HG03469 (cell line): Measurements from ENCODE around the gene MMS22L.

ENCODE experiments used
- ATAC-seq: cut with Tn5 transposase; IDR thresholded peaks from one replicate; pipeline ENCODE4 v1.9.1; 2021; ENCODE audit warnings: mild to moderate bottlenecking, moderate library complexity, moderate number of reproducible peaks; ENCODE audit not compliant: unreplicated experiment

Gene MMS22L

GRCh38 chr6:97150932-97151331 lies 132.1 kb downstream of the MMS22L start:
- no peak for ATAC-seq

DNA sequence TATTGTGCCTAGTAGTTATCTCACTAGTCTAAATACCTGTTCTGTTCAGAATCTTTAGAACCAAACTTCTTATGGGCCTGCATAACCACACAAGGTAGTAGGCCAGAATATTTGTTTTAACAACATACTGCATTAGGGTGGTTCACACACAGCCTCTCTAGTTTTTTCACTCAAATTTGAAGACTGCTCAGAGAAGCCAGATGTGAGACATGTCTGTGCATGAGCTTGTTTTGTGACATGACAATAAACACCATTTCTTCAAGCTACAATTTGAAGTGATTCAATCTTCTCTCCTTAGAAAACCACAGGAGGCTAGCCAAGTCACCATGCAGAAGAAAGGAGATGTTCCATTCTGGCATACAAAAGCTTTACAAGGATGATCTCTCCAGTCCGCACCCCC lies 135.6 kb downstream of the MMS22L start:
- ATAC-seq: no peak

DNA sequence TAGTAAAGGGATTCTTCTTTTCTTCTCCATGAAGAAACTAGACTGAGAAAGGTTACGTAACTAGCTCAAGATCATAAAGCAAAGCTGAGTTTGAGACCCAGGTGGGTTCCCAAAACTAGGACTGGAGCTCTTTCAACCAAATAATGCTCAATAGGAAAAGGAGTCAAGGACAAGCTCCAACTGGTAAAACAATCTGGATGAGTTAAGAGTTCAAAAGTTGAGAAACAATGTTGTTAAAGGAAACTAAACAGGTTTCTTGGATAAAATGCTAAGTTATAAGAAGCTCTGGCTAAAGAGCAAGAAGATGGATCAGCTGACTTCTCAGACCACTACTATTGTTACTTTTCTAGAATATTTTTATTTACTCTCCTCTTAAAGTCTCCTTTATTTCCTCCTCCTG lies 137.3 kb downstream of the MMS22L start:
- ATAC-seq: no peak

DNA sequence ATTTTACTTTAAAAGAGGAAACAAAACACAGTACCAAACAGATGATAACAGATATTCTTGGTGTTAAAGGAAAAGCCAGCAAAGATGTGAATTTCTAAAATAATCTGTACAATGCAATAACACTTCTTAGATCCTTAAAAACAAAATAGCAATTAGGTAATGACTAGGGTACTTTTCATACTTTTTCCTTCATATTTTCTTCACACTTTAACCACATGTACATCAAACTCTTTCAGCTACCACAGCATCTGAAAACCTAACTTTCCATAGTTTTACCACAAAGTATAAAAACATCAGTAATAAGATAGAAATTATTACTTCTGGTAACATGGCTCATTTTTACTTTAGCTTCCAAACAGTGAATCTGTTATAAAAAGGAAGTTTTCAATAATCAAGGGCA lies 141.3 kb downstream of the MMS22L start:
- ATAC-seq: no peak

GRCh38 chr6:97138581-97138980 lies 144.4 kb downstream of the MMS22L start:
- ATAC-seq: no peak

DNA sequence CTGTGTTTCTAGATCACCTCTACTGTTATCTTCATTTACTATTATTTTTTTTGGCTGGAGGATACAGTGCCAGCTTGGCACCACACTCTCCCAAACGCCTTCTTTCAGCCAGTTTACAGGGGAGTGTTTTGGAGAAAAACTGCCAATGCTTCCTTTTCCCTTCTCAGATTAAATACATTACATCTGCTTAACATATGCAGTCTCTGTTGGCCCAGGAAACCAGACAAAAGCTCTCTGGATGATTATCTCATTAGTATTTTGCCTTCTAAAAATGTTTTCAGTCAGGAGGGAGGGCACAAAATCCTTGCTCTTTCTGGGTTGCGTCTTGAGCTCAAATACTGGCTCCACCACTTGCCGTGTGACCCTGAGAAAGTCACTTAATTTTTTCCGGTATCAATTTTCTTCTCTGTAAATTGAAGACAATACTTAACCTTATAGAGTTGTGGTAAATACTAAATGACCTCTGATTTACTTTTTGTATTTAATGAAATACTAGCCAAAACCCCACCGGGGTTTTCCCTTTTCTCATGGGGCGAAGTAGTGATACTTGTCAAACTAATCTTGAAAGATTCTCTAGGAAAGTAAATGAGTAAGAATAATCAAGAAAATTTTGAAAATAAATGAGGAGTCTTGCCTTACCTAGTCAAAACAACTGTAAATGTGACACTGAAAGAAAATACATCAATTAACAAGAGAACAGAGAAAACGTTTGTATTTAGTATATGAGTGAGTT lies 146.2 kb downstream of the MMS22L start:
- ATAC-seq: no peak

DNA sequence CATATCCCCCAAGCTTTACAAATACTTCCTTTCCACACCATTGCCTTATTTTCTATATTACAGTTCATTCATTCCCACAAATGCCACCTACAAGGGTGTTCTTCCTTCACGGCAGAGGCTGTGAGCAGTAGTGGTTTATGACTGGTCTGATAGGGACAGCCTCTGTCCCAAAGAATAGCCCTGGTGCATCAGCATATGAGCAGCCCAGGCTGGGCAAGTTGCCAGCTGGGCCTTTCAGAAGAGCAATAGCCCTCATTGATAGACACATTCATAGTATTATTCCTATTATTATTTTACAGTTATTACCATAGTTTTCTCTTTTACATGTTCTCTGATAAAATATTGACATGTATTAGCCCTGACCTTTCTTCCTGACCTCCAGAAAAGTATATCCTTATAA lies 149.9 kb downstream of the MMS22L start:
- no peak for ATAC-seq

DNA sequence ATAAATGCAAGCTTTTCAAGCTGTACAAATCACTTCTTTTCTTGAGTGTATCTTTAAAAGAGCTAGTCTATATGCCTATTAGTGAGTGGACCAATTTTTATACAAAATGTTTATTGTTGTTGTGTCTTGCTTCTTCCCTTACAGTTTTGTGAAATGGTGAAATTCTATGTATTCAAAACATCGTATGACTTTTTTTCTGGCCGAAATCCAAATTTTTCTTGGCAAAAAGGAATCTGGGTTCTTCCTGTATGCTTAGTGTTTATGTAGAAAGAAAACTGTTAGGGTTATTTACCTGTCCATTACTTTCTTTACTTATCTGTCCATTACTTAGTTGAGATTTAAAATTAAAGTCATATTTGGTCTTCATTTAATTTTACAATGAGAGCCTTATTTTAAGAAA lies 153.9 kb downstream of the MMS22L start:
- no peak for ATAC-seq

DNA sequence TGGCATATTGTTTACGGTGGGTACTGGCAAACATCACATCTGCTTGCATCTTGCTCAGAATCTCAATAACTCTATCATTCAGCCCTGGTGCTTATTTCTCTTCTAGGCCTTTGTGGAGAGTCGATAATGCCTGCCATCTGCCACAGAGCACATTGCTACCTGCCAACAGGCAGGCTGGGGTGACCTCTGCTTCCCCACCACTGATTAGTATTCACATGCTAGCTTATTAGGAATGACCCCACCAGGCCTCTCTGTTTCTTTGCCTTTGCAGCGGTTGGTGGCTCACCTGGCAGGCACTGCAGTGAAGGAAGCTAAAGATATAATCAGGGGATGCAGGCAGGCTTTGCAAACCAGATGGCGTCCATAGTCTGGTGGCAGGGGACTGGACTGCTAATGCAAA lies 154.5 kb downstream of the MMS22L start:
- no peak for ATAC-seq

GRCh38 chr6:97123652-97124051 lies 159.4 kb downstream of the MMS22L start:
- no peak for ATAC-seq

- ATAC-seq: no peak
Measured at GRCh38 chr6:97123112-97123511, 159.9 kb downstream of the MMS22L start.

DNA sequence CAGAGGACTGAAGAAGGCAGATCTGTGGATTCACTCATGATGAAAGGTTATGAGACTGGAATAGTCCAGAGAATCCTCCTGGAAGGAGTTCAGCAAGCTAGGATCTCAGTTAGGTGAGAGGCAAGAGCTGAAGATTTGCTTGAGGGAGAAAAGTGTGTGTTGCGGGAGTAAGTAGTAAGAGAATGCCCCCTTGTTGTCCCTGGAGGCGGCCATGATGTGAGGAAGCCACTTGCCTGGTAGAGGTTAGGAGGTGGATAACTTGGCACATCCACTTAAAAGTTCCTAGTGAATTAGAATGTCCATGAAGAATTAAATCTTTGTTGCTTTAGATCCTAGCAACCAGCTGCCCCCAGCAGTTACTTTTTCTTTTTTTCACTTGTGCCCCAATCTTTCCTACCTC lies 162.5 kb downstream of the MMS22L start:
- no peak for ATAC-seq

GRCh38 chr6:97114645-97115044 lies 168.4 kb downstream of the MMS22L start:
- ATAC-seq: no peak

- ATAC-seq: no peak
Measured at GRCh38 chr6:97113170-97113569, 169.8 kb downstream of the MMS22L start.

- ATAC-seq: no peak
Measured at GRCh38 chr6:97111243-97111642, 171.8 kb downstream of the MMS22L start.

DNA sequence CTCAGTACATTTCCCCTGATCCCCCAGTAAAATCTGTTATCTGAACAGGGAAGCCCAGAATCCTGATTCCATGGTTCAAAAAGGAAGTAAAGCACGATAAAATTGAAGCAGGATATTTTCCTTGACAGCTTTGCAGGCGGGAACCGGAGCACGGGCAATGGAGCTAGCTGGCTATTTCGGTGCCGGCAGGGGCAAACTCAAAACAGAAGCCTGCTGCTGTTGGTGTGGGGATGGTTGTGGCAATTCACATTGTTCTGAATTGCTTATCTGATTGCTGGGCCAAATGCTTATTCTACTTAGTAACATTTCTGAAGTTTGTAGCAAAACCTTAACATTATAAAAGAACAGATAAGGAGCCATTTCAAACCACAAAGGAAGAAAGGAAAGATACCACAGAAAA lies 172.4 kb downstream of the MMS22L start:
- ATAC-seq: no peak

DNA sequence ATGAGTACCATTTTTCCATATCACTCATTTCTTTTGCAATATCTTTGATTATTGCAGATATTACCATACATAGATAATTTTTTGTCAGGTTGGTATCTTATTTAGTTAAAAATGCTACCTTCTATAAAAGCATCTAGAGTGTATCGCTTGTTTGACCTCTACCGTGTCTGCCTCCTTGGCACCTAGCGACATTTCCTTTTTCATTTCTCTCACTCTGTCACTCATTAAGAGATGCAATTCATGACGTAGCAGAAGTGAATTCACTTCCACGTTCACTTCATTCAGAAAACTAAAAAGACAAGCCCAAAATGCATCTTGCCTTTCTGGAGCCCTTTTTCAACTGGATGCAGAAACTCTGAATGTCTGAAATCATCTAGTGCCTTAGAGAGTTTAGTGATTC lies 172.9 kb downstream of the MMS22L start:
- ATAC-seq: no peak

DNA sequence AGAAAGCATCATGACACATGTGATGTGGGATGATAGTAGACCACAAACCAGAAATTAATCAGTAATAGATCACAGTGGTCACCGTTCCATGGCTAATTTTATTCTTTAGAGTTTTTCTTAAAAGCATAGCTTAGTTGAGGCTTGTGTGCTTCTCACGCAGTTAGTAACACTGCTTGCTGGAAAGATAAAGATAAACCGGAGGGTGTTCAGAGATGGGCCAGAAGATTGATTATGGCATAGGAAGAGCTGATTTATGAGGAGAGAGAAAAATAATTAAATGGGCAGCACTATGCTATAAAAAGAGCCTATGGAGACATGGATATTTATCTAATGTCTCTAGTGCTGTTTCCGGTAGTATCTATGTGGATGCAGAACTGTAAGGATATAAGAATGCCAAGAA lies 173.6 kb downstream of the MMS22L start:
- ATAC-seq: no peak

DNA sequence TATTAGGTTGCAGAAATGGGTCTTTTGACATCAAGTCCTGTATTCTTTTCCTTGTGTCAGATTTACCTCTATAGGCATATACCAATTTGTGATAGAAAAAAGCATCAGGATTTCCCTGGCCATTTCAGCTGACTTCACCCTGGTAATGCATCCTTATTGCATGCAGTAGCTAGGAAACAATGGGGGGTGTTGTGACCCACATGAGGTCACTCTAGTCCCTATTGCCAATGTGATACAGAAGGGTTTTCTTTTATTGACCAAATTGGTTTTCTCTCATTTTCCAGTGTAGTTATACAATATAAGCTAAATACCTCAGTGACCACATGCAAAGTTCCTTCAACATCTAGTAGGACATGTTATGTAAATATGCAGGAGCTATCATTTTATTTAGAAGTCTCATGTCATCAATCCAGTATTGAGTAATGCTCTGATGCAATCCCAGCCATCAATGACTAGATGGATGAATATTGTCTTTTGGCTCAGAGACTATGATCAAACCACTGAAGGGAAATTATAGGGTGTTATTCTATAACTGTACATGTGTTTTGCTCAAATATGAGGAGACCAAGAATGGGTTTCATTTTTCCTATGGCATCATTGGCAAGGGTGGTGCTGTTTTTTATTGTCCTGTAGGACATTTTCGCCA lies 180.7 kb downstream of the MMS22L start:
- no peak for ATAC-seq

- no peak for ATAC-seq
Measured at GRCh38 chr6:97100696-97101095, 182.3 kb downstream of the MMS22L start.

DNA sequence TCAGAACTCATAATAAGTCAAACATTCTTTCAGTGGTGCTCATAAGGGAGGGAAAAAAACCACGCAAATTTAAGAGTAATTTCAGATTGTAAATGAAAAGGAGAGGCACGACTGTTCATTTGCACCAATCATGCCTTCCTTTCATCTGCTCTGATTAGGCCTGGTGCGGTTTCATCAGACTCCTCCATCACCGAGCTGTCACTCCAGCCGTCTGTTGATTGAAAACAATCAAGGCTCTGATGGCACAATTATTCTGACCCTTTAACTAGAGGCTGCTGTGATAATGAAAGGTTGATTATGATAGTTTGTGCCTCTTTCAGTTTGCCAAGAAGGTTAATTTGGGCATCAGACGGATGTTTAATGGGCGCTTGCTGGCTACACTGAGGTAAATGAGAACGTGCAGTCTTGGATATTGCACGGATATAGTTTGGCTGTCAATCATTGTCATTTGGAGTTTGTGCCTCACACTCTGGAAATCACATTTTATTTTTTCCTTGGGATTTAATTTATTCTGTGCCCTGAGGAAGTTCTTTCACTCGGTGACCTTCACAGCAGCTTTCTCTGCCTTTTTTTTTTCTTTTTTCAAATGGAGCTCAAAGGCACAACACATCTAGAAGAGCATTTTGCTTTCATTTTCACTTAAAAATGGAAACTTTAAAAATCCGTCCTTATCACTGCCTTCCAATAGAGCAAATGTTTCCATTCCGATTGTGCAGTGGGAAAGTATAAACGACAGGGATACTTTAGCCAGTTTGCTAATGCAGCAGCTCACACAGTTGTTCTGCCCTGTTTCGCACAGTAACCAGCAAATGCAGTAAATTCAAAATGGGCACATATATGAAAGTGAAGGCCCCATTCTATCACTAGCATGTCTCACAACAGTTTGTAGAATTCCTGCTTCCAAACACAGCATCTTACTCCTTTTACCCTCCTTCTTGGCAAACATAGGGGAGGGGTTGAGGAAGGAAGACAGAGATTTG lies 185.7 kb downstream of the MMS22L start:
- ATAC-seq: no peak
